ENCODE measurements around the gene MATN4.

MATN4 gene

GRCh38 chr20:45325371-45325770 is 17.3 kb upstream of the MATN4 start:
- TF ChIP-seq CTCF (conservative IDR thresholded peaks at IDR 0.05; ENCODE audit: low read depth, low read length), result no peak
- no peak overlapping the region for H3K9ac ChIP-seq

GRCh38 chr20:45323731-45324130 is 15.6 kb upstream of the MATN4 start:
- H3K9ac ChIP-seq, result no peak overlapping the region
- H3K4me2 ChIP-seq, result no peak overlapping the region
- peaks cover 35% of the 10 kb centered on the region for H3K4me1 ChIP-seq (ENCODE audit: low read depth, poor library complexity, severe bottlenecking)
- no peaks in the 10 kb centered on the region for H3K36me3 ChIP-seq (ENCODE audit: insufficient read depth)
- H2AFZ ChIP-seq (ENCODE audit: low read depth), result no peak overlapping the region
- H3K4me3 ChIP-seq (IDR thresholded peaks at IDR 0.05; ENCODE audit: insufficient read depth, low read depth, low read length), result no peak overlapping the region
- TF ChIP-seq CTCF (conservative IDR thresholded peaks at IDR 0.05; ENCODE audit: low read depth, low read length), result no peak
- no peak overlapping the region for H3K27ac ChIP-seq
- H3K79me2 ChIP-seq (ENCODE audit: insufficient read depth, low read depth), result no peaks in the 10 kb centered on the region
- H4K20me1 ChIP-seq (ENCODE audit: insufficient read depth), result no peaks in the 10 kb centered on the region
- no peaks in the 10 kb centered on the region for H3K27me3 ChIP-seq (ENCODE audit: insufficient read depth, low read depth)

More at GRCh38 chr20:45325371-45325770, 17.3 kb upstream of the MATN4 start:
- no peak overlapping the region for H2AFZ ChIP-seq (ENCODE audit: low read depth)
- H3K4me3 ChIP-seq (IDR thresholded peaks at IDR 0.05; ENCODE audit: insufficient read depth, low read depth, low read length), result no peak overlapping the region
- H3K79me2 ChIP-seq (ENCODE audit: insufficient read depth, low read depth), result no peaks in the 10 kb centered on the region
- H3K36me3 ChIP-seq (ENCODE audit: insufficient read depth), result no peaks in the 10 kb centered on the region
- no peaks in the 10 kb centered on the region for H3K27me3 ChIP-seq (ENCODE audit: insufficient read depth, low read depth)
- no peaks in the 10 kb centered on the region for H4K20me1 ChIP-seq (ENCODE audit: insufficient read depth)
- no peak overlapping the region for H3K4me2 ChIP-seq
- H3K4me1 ChIP-seq (ENCODE audit: low read depth, poor library complexity, severe bottlenecking), result peaks cover 20% of the 10 kb centered on the region
- no peak overlapping the region for H3K27ac ChIP-seq

- no peak overlapping the region for H3K9ac ChIP-seq
- H3K27me3 ChIP-seq (ENCODE audit: insufficient read depth, low read depth), result no peaks in the 10 kb centered on the region
- TF ChIP-seq CTCF (conservative IDR thresholded peaks at IDR 0.05; ENCODE audit: low read depth, low read length), result no peak
- no peaks in the 10 kb centered on the region for H3K79me2 ChIP-seq (ENCODE audit: insufficient read depth, low read depth)
- H2AFZ ChIP-seq (ENCODE audit: low read depth), result no peak overlapping the region
- no peaks in the 10 kb centered on the region for H3K36me3 ChIP-seq (ENCODE audit: insufficient read depth)
- H3K27ac ChIP-seq, result no peak overlapping the region
- H4K20me1 ChIP-seq (ENCODE audit: insufficient read depth), result no peaks in the 10 kb centered on the region
- peaks cover 41% of the 10 kb centered on the region for H3K4me1 ChIP-seq (ENCODE audit: low read depth, poor library complexity, severe bottlenecking)
- H3K4me3 ChIP-seq (IDR thresholded peaks at IDR 0.05; ENCODE audit: insufficient read depth, low read depth, low read length), result no peak overlapping the region
- H3K4me2 ChIP-seq, result no peak overlapping the region
These were observed 14.9 kb upstream of the MATN4 start for GRCh38 chr20:45322952-45323383.

- H4K20me1 ChIP-seq (ENCODE audit: insufficient read depth), result no peaks in the 10 kb centered on the region
- H3K4me2 ChIP-seq, result peak overlapping the region; percentile 34; the same call in 1 of the 2 replicates
- H3K27me3 ChIP-seq (ENCODE audit: insufficient read depth, low read depth), result no peaks in the 10 kb centered on the region
- H3K27ac ChIP-seq, result peak overlapping the region; percentile 14; the same call in 1 of the 2 replicates
- H3K36me3 ChIP-seq (ENCODE audit: insufficient read depth), result no peaks in the 10 kb centered on the region
- no peak overlapping the region for H3K9ac ChIP-seq
- no peak overlapping the region for H2AFZ ChIP-seq (ENCODE audit: low read depth)
- no peak for TF ChIP-seq CTCF (conservative IDR thresholded peaks at IDR 0.05; ENCODE audit: low read depth, low read length)
- no peaks in the 10 kb centered on the region for H3K79me2 ChIP-seq (ENCODE audit: insufficient read depth, low read depth)
- H3K4me1 ChIP-seq (ENCODE audit: low read depth, poor library complexity, severe bottlenecking), result peaks cover 41% of the 10 kb centered on the region
- H3K4me3 ChIP-seq (IDR thresholded peaks at IDR 0.05; ENCODE audit: insufficient read depth, low read depth, low read length), result no peak overlapping the region
These were observed 13.0 kb upstream of the MATN4 start for GRCh38 chr20:45320948-45321595.

Data from KMS-11 (cell line).